Liver (tissue), 9 donors: ENCODE data around the gene ATP6V1F. TPM values are rescaled to one million over a fixed set of nuclear protein-coding genes. Genes with fewer than 3 reads are reported as not detected.

Experiments
- DNase-seq: peaks from one replicate; pipeline ENCODE4 v3.0.0-alpha.2; 2017; ENCODE audit warnings: low spot score
- H3K27ac ChIP-seq, 2 donors: one replicate each; pipeline ENCODE4 v1.7.0; 2013; ENCODE audit warnings: inconsistent platforms in 2 of 2, low read length in 2 of 2, control low read depth in 1 of 2, low read depth in 1 of 2, mild to moderate bottlenecking in 1 of 2
- H3K27me3 ChIP-seq, 4 donors: one replicate each; pipeline versions ENCODE4 v1.6.1 to v1.7.0; 2013; ENCODE audit warnings: low read length in 3 of 4, inconsistent platforms in 1 of 4, mild to moderate bottlenecking in 1 of 4, moderate library complexity in 1 of 4; ENCODE audit not compliant: control insufficient read depth in 4 of 4, insufficient read depth in 4 of 4
- H3K36me3 ChIP-seq, 4 donors: one replicate each; pipeline versions ENCODE4 v1.6.1 to v1.7.0; 2013; ENCODE audit warnings: low read length in 3 of 4, mild to moderate bottlenecking in 3 of 4, low read depth in 1 of 4, moderate library complexity in 1 of 4; ENCODE audit not compliant: control insufficient read depth in 4 of 4, insufficient read depth in 3 of 4
- H3K4me1 ChIP-seq, 4 donors: one replicate each; pipeline versions ENCODE4 v1.6.1 to v1.7.0; 2013; ENCODE audit warnings: low read length in 3 of 4, mild to moderate bottlenecking in 3 of 4, moderate library complexity in 1 of 4; ENCODE audit not compliant: control insufficient read depth in 4 of 4, insufficient read depth in 4 of 4
- H3K4me3 ChIP-seq, 3 donors: one replicate each; pipeline versions ENCODE4 v1.6.1 to v1.7.0; 2013; ENCODE audit warnings: low read length in 3 of 3, control low read depth in 1 of 3, low read depth in 1 of 3, mild to moderate bottlenecking in 1 of 3
- H3K9ac ChIP-seq, 2 donors: one replicate each; pipeline ENCODE4 v1.7.0; 2013; ENCODE audit warnings: low read length in 2 of 2, mild to moderate bottlenecking in 2 of 2, moderate library complexity in 2 of 2, control low read depth in 1 of 2, low read depth in 1 of 2
- H3K9me3 ChIP-seq, 4 donors: one replicate each; pipeline versions ENCODE4 v1.6.1 to v1.7.0; 2013; ENCODE audit warnings: low read length in 3 of 4; ENCODE audit not compliant: control insufficient read depth in 4 of 4
- EGR1 ChIP-seq, 2 donors: IDR thresholded peaks; 2 replicates each; pipeline ENCODE4 v1.6.1; 2016 to 2018; ENCODE audit warnings: antibody characterized with exemption in 2 of 2, low read depth in 2 of 2
- FOXA1 ChIP-seq: IDR thresholded peaks from 2 replicates; pipeline ENCODE4 v1.6.1; 2016; ENCODE audit warnings: antibody characterized with exemption
- FOXA2 ChIP-seq: IDR thresholded peaks from 2 replicates; pipeline ENCODE4 v1.6.1; 2016; ENCODE audit warnings: antibody characterized with exemption
- GABPA ChIP-seq, 2 donors: IDR thresholded peaks in 1 of 2; conservative IDR thresholded peaks in 1 of 2; 2 replicates each; pipeline ENCODE4 v1.6.1; 2016; ENCODE audit warnings: antibody characterized with exemption in 2 of 2, mild to moderate bottlenecking in 1 of 2, moderate library complexity in 1 of 2
- HNF4A ChIP-seq, 2 donors: conservative IDR thresholded peaks; 2 replicates each; pipeline ENCODE4 v1.6.1; 2016; ENCODE audit warnings: antibody characterized with exemption in 2 of 2, mild to moderate bottlenecking in 2 of 2
- HNF4G ChIP-seq: IDR thresholded peaks from 2 replicates; pipeline ENCODE4 v1.6.1; 2016; ENCODE audit warnings: antibody characterized with exemption
- JUND ChIP-seq, 2 donors: IDR thresholded peaks; 2 replicates each; pipeline ENCODE4 v1.6.1; 2016; ENCODE audit warnings: antibody characterized with exemption in 2 of 2
- NR2F2 ChIP-seq: IDR thresholded peaks from 2 replicates; pipeline ENCODE4 v1.6.1; 2016; ENCODE audit warnings: antibody characterized with exemption
- RAD21 ChIP-seq, 2 donors: IDR thresholded peaks; 2 replicates each; pipeline ENCODE4 v1.6.1; 2016; ENCODE audit warnings: antibody characterized with exemption in 2 of 2, mild to moderate bottlenecking in 2 of 2
- RXRA ChIP-seq, 2 donors: IDR thresholded peaks; 2 replicates each; pipeline ENCODE4 v1.6.1; 2017 to 2018; ENCODE audit warnings: antibody characterized with exemption in 2 of 2, mild to moderate bottlenecking in 1 of 2
- SP1 ChIP-seq: IDR thresholded peaks from 2 replicates; pipeline ENCODE4 v1.6.1; 2018; ENCODE audit warnings: antibody characterized with exemption, mild to moderate bottlenecking
- TAF1 ChIP-seq: conservative IDR thresholded peaks from 2 replicates; pipeline ENCODE4 v1.6.1; 2016; ENCODE audit warnings: antibody characterized with exemption, mild to moderate bottlenecking
- YY1 ChIP-seq: IDR thresholded peaks from 2 replicates; pipeline ENCODE4 v1.6.1; 2016; ENCODE audit warnings: antibody characterized with exemption, mild to moderate bottlenecking
- WGBS: extraction: QIAGEN DNeasy Blood & Tissue Kit; methylation state at CpG from one replicate; pipeline ENCODE4 v1.1.7; 2013; 5-methylcytosine and 5-hydroxymethylcytosine counted together
- polyA plus RNA-seq, 2 donors: library from polyadenylated mRNA; stranded (reverse) in 1 of 2; unstranded in 1 of 2; fragments of 200-250 nt in 1 of 2; fragments of >200 nt in 1 of 2; fragmentation: Nextera tagmentation in 1 of 2; extraction: Ambion mirVana in 1 of 2; gene quantifications; one replicate each; pipeline versions ENCODE4 v1.2.1 to v1.2.3, GENCODE V29; 2013 to 2015
- total RNA-seq, 2 donors: library from RNA; depleted of rRNA; stranded (reverse); fragments of >200 nt; gene quantifications; one replicate each; pipeline ENCODE4 v1.2.3, GENCODE V29; 2014
- TF ChIP-seq, protein P1 (sequence below): IDR thresholded peaks from 2 replicates; pipeline ENCODE4 v1.6.1; 2016; ENCODE audit warnings: antibody characterized with exemption
- TF ChIP-seq, protein P2 (sequence below): IDR thresholded peaks from 2 replicates; pipeline ENCODE4 v1.6.1; 2016; ENCODE audit warnings: antibody characterized with exemption
- TF ChIP-seq, protein P3 (sequence below): IDR thresholded peaks from 2 replicates; pipeline ENCODE4 v1.6.1; 2016; ENCODE audit warnings: antibody characterized with exemption, mild to moderate bottlenecking
- TF ChIP-seq, protein P4 (sequence below): IDR thresholded peaks from 2 replicates; pipeline ENCODE4 v1.6.1; 2016; ENCODE audit warnings: antibody characterized with exemption
- TF ChIP-seq, protein P5 (sequence below): fragments of 150-350 bp; IDR thresholded peaks from 2 replicates; pipeline ENCODE4 v1.5.1; 2017; ENCODE audit warnings: improper control_type of control experiment, low read depth, low read length; ENCODE audit not compliant: missing input control
- donor health status: healthy.
- donor health status: healthy.
- donor health status: healthy.
- donor health status: healthy.
- donor health status: healthy.

ATP6V1F gene
- total and polyA plus RNA-seq, 4 donors, result 23.1 to 111 (median 47.1) TPM

DNA sequence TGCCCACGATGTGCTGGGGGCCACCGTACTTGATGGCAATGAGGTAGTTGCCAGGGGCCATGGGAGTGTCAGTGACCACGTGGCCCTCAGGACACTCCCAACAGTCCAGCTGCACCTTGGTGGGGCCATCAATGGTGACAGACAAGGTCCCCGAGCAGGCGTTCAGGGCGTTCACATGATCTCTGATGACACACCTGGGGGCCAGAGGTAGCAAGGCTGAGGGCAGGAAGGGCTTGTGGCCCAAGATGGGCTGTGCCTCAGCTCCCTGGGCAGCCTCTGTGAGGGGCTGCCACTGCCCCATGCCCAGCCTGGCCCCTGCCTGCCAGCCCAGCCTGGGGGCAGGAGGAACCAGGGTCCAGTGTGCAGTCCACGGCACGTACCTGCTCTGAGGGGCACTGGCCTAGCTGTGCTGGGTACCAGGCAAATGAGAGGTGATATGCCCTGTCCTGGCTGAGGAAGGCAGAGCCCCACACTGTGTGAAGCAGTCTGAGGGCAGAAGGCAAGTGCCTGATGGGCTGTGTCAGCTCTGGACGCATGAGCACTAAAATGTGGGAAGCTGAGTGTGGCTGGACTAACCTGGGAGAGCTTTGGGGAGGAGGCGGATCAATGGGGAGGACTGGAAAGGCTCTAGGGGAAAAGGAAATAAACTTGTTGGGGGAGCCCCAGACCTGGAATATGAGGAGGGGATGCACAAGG lies 51.4 kb downstream of the ATP6V1F start:
- 84% methylated on average over 10 of the region's 10 CpGs for whole genome bisulfite sequencing
- TF ChIP-seq, protein P1, sequence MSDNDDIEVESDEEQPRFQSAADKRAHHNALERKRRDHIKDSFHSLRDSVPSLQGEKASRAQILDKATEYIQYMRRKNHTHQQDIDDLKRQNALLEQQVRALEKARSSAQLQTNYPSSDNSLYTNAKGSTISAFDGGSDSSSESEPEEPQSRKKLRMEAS, result no peak
- no peak for TF ChIP-seq HNF4A (conservative IDR thresholded peaks at IDR 0.05)
- TF ChIP-seq FOXA2, result no peak
- no peak for TF ChIP-seq RXRA (IDR thresholded peaks at IDR 0.05)
- TF ChIP-seq YY1, result no peak
- TF ChIP-seq TAF1, result no peak
- no peak for TF ChIP-seq SP1
- TF ChIP-seq JUND (IDR thresholded peaks at IDR 0.05), result no peak
- no peak for TF ChIP-seq RAD21 (IDR thresholded peaks at IDR 0.05)
- TF ChIP-seq, protein P2, sequence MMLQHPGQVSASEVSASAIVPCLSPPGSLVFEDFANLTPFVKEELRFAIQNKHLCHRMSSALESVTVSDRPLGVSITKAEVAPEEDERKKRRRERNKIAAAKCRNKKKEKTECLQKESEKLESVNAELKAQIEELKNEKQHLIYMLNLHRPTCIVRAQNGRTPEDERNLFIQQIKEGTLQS, result no peak
- TF ChIP-seq HNF4G, result no peak
- no peak for TF ChIP-seq NR2F2
- TF ChIP-seq, protein P3, sequence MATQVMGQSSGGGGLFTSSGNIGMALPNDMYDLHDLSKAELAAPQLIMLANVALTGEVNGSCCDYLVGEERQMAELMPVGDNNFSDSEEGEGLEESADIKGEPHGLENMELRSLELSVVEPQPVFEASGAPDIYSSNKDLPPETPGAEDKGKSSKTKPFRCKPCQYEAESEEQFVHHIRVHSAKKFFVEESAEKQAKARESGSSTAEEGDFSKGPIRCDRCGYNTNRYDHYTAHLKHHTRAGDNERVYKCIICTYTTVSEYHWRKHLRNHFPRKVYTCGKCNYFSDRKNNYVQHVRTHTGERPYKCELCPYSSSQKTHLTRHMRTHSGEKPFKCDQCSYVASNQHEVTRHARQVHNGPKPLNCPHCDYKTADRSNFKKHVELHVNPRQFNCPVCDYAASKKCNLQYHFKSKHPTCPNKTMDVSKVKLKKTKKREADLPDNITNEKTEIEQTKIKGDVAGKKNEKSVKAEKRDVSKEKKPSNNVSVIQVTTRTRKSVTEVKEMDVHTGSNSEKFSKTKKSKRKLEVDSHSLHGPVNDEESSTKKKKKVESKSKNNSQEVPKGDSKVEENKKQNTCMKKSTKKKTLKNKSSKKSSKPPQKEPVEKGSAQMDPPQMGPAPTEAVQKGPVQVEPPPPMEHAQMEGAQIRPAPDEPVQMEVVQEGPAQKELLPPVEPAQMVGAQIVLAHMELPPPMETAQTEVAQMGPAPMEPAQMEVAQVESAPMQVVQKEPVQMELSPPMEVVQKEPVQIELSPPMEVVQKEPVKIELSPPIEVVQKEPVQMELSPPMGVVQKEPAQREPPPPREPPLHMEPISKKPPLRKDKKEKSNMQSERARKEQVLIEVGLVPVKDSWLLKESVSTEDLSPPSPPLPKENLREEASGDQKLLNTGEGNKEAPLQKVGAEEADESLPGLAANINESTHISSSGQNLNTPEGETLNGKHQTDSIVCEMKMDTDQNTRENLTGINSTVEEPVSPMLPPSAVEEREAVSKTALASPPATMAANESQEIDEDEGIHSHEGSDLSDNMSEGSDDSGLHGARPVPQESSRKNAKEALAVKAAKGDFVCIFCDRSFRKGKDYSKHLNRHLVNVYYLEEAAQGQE, result no peak
- TF ChIP-seq GABPA (IDR thresholded peaks at IDR 0.05 in 1 of 2, conservative IDR thresholded peaks at IDR 0.05 in 1 of 2), result no peak
- TF ChIP-seq, protein P4, sequence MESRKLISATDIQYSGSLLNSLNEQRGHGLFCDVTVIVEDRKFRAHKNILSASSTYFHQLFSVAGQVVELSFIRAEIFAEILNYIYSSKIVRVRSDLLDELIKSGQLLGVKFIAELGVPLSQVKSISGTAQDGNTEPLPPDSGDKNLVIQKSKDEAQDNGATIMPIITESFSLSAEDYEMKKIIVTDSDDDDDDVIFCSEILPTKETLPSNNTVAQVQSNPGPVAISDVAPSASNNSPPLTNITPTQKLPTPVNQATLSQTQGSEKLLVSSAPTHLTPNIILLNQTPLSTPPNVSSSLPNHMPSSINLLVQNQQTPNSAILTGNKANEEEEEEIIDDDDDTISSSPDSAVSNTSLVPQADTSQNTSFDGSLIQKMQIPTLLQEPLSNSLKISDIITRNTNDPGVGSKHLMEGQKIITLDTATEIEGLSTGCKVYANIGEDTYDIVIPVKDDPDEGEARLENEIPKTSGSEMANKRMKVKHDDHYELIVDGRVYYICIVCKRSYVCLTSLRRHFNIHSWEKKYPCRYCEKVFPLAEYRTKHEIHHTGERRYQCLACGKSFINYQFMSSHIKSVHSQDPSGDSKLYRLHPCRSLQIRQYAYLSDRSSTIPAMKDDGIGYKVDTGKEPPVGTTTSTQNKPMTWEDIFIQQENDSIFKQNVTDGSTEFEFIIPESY, result no peak
- no peak for TF ChIP-seq EGR1 (IDR thresholded peaks at IDR 0.05; ENCODE audit: low read depth in 2 of 2)
- TF ChIP-seq, protein P5, sequence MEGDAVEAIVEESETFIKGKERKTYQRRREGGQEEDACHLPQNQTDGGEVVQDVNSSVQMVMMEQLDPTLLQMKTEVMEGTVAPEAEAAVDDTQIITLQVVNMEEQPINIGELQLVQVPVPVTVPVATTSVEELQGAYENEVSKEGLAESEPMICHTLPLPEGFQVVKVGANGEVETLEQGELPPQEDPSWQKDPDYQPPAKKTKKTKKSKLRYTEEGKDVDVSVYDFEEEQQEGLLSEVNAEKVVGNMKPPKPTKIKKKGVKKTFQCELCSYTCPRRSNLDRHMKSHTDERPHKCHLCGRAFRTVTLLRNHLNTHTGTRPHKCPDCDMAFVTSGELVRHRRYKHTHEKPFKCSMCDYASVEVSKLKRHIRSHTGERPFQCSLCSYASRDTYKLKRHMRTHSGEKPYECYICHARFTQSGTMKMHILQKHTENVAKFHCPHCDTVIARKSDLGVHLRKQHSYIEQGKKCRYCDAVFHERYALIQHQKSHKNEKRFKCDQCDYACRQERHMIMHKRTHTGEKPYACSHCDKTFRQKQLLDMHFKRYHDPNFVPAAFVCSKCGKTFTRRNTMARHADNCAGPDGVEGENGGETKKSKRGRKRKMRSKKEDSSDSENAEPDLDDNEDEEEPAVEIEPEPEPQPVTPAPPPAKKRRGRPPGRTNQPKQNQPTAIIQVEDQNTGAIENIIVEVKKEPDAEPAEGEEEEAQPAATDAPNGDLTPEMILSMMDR, result no peak
- TF ChIP-seq FOXA1, result no peak

More for the DNA sequence above, 51.4 kb downstream of the ATP6V1F start:
- no peaks in the 10 kb centered on the region for H3K9me3 ChIP-seq
- DNase-seq, result no peak
- H3K4me1 ChIP-seq, result peaks cover 4 to 17% (median 6%) of the 10 kb centered on the region in 4 donors
- H3K9ac ChIP-seq, result no peak overlapping the region
- no peaks in the 10 kb centered on the region for H3K36me3 ChIP-seq
- H3K4me3 ChIP-seq, result no peak overlapping the region
- H3K27me3 ChIP-seq, result peaks cover 0 to 2% (median 0%) of the 10 kb centered on the region in 4 donors
- no peak overlapping the region for H3K27ac ChIP-seq
